Left hindlimb (tissue), 1 donor: ENCODE data around the gene SRGN.

Source experiments
- DNase-seq: peaks from one replicate; pipeline ENCODE4 v3.0.0-alpha.2; 2018

The SRGN gene

DNA sequence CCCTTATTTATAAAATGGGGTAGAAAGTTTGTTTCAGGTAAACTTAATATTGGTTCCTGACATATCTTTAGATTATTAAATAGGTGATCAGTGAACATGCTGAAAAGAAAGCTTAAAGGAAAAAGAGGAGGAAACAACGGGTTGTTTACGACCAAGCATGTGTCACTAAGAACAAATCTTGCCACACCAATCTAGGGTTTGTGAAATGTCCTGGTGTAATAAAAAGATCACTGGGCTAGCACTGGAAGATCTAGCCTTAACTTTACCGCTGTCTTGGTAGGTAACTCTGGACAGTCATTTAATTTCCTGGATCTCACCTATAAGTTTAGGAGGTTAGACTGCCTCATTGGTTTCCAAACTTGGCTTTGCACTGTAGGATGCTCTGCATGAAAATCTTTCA is 55.1 kb downstream of the SRGN start:
- DNase-seq = no peak

DNA sequence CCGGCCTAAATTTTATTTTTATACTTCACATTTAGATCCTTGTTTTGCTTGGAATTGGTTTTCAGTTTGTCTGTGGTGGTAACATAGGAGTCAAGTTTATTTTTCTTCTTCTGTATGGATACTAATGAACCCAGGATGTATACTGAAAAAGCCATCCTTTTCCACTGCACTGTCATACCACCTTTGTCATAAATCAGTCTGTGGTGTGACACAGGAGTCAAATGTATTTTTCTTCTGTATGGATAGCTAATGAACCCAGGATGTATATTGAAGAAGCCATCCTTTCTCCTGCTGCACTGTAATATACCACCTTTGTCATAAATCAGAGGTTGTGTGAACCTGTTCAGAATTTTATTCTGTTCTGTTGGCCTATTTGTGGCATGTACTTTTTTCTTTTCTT is 57.4 kb downstream of the SRGN start:
- DNase-seq = no peak

DNA sequence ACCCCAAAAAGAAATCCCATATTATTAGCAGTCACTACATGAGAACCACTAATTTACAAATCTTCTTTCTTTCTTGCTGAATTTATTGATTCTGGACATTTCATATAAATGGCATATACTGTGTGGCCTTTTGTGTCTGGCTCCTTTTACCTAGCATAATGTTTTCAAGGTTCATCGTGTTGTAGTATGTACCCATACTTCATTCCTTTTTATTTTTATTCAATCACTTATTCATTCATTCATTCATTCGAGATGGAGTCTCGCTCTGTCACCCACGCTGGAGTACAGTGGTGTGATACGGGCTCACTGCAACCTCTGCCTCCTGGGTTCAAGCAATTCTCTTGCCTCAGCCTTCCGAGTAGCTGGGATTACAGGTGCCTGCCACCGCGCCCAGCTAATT is 58.0 kb downstream of the SRGN start:
- no peak for DNase-seq

DNA sequence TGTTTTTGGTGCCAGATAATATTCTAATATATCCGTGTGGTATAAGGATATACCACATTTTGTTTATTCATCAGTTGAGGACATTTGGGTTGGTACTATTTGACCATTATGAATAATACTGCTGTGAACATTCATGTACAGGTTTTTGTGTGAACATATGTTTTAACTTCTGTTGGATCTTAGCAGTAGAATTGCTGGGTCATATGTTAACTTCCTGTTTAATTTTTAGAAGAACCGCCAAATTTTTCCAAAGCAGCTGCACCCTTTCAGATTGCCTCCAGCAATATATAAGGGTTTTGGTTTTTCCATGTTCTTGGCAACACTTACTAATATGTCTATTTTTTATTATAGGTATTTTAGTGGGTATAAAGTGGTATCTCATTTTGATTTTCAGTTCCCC is 58.9 kb downstream of the SRGN start:
- no peak for DNase-seq

DNA sequence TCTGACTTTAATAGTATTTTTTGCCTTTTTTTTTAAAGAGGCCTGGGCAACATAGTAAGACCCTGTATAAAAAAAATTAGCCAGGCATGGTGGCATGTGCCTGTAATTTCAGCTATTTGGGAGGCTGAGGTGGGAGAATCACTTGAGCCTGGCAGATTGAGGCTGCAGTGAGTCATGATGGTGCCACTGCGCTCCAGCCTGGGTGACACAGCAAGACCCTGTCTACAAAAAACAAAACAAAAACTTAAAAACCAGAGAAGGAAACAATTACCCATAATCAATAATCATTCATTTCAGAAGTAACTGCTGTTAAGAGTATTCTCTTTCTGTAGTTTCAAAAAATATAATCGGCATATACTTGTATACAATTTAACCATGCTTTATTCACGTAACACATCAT is 64.1 kb downstream of the SRGN start:
- no peak for DNase-seq

DNA sequence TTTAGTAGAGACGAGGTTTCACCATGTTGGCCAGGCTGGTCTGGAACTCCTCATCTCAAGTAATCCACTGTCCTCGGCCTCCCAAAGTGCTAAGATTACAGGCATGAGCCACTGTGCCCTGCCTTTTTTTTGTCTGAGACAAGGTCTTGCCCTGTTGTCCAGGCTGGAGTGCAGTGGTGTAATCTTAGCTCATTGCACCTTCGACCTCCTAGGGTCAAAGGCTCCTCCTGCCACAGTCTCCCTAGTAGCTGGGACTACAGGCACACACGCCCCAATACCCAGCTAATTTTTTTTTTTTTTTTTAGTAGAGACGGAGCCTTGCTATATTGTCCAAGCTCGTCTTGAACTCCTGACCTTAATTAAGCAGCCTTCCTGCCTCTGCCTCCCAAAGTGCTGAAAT is 65.3 kb downstream of the SRGN start:
- DNase-seq = no peak
